NCI-H128 (cell line): ENCODE measurements around the gene HDAC5.

Experiments
- DNase-seq: peaks from one replicate; lab custom pipeline; 2025; ENCODE audit not compliant: unreplicated experiment; lab: John Stamatoyannopoulos, UW

Gene HDAC5

DNA sequence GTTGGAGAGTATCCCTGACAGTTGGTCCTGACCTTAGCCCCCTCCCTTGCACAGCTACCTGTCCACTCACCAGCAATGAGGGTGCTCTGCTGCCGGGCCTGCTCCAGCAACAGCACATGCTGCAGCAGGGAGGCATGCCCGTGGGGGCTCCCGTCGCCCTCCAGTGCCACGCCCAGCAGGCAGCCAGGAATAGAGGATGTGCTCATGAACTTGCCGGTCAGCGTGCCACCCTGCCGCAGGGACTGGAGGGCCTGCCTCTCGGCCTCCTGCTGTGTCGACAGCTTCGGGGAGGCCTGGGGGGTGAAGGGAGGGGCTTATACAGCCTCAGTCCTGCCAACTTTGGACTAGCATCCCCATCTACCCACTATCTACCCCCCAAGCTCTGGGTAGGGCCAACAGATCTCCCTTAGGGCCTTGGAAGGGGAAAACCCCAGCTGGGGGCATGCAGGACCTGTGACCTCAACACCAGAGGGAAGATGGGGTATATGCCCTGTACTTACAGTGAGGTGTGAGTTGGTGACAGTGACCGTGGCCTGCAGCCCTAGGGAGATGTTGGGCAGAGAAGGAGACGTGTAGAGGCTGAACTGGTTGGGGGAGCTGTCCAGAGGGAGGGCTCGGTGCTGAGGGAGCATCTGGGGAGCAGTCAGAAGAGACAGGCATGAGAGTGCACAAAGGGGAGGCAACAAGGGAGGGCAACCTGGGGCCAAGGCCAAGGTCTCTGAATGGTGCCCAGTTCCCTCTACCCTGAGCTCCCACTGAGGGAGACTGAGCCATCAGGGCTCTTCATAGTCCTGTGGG is 32.0 kb downstream of the HDAC5 start:
- no peak for DNase-seq

DNA sequence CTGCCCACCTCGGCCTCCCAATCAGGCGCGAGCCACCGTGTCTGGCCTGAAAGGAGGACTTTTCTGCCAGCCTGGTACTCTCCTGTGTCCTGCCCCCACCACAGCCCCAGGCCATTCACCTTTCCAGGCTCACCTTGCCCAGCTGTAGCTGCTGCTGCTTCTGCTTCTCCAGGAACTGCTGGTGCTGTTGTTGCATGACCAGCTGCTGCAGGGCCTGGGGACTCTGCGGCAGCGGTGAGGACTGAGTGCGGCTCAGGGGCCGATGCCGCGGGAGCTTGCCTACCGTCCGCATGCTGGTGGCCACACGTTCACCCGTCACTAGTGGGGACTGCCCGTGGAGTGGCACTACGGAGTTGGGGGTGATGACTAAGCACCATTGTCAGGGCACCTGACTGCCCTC is 35.2 kb downstream of the HDAC5 start:
- DNase-seq = no peak

DNA sequence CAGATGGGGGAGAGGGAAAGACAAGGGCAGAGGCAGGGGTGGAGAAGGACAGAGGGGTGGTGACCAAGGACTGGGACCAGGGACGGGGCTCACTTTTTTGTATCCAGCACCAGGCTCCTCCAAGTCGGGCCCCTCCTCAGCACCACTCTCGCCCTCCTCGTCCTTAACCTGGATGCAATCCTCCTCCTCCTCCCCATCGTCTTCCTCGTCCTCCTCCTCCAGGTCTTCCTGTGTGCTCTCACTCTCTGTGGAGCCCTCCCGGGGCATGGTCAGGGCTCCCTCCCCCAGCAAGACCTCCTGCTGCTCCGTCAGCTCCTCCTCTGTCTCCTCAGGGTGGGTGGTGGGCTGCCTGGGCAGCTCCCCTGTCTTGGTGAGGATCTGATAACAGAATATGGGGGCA is 36.1 kb downstream of the HDAC5 start:
- DNase-seq = no peak

DNA sequence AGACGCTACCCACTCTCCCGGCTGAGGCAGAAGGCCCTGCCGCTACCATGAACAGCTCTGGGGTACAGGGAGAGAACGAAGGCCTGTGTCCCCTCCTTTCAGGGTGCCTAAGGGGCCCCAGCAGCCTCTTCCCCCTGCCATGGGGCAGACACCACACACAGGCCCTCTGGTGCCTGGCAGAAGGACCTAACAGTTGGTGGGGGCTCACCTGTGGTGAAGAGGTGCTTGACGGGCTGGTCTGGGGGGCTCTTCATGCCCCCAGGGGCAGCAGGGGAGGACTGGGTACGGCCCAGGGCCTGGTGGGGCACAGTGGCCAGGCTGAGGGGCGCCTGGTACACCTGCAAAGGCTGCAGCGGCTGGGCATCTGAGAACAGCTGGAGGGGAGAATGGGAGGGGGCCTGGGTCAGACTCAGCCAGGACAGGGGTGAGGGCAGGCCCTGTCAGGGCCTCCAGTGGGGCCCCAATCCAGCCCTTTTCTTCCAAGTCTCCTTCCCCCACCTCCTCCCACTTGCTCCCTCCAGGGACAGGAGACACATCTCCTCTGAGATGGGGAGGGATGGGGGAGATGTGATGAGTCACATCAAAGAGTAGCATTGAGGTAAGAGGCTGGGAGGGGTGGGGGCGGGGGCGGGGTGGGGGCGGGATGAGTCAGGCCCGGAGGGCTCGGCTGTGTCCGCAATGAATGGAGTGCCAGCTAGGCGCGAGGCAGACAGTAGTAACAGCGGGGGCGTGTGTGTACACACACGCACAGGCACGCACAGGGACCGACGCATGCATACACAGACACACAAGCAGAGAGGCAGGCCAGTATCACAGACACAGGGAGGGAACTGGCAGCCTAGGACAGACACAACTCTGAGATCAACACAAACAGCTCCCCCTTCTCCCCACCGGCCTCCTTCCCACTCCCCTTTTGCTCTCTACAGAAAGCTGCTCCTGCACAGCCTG is 36.8 kb downstream of the HDAC5 start:
- DNase-seq = no peak

DNA sequence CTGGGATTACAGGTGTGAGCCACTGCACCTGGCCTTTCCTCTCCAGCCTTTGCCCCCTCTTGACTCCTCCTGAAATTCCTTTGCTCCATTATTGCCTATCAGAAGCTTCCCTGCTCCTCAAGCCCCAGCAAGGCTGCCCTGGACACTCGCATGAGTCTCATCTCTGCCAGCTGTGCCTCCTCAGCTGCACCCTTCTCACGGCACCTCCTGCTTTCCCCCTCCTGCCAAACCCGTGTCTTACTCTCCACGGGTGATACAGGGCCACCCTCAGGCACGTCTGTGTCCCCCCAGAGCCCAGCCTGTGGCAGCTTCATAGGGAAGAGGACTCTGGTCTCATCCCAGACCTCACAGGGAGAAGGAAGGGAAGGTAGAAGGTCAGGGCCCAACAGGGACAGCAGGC is 37.5 kb downstream of the HDAC5 start:
- DNase-seq = no peak

DNA sequence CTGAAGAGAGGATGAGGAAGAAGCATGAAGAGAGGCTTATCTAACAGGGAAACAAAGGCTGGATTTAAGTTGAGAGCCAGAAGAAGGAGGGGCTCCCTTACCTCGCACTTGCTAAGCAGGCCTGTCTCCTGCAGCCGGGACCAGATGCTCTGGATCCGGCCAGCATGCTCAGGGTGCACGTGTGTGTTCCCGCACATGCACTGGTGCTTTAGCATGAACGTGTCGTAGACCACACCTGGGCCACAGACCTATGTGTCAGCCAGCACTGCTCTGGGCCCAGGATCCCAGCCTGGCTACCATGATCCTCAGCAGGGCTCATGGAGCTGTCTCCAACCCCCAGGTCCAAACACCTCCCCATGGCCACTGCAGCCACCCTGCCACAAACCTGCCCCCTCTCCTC is 38.5 kb downstream of the HDAC5 start:
- no peak for DNase-seq

DNA sequence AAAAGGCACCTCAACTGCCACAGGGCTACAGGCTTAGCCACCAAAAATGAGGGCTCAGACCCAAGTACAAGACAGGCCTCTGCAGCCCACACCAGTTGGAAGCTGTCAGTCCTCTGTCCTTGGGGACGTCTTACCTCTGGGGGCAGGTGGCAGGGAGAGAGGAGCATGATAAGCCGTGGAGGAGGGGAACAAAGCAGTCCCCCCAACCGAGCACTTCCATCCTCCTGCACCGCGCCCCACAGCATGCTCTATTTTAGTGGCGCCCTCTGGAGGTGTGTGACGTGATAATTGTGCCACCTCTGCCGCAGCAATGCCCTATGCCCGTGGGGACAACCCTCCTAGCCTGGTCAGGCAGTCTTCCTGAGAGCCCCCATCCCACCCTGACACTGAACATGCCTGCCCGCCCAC is 39.3 kb downstream of the HDAC5 start:
- no peak for DNase-seq

DNA sequence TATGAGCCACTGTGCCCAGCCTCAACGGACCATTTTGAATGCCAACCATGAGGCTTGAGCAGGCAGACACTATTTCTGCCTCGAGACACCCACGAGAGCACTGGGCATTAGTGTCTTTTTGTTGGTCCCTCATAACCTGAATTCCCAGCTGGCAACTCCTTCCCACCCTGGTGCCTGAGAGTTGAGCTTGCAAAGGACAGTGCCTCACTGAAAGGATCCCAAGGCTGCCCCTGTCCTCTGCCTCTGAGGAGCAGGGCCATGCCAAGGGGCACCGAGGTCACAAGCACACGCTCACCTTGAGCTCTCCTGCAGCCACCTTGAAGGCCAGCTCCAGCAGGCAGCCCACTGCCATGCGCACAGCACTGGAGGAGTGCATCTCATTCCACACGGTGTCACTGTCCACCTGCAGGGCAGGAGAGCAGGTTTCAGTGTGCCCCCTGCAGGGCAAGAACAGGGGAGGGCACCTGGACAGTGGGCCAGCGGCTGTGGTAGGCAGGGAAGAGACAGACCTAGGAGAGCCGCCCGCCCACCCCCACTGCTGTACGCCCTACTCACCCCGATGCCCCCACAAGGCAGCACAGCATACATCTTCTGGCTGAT is 40.1 kb downstream of the HDAC5 start:
- no peak for DNase-seq

DNA sequence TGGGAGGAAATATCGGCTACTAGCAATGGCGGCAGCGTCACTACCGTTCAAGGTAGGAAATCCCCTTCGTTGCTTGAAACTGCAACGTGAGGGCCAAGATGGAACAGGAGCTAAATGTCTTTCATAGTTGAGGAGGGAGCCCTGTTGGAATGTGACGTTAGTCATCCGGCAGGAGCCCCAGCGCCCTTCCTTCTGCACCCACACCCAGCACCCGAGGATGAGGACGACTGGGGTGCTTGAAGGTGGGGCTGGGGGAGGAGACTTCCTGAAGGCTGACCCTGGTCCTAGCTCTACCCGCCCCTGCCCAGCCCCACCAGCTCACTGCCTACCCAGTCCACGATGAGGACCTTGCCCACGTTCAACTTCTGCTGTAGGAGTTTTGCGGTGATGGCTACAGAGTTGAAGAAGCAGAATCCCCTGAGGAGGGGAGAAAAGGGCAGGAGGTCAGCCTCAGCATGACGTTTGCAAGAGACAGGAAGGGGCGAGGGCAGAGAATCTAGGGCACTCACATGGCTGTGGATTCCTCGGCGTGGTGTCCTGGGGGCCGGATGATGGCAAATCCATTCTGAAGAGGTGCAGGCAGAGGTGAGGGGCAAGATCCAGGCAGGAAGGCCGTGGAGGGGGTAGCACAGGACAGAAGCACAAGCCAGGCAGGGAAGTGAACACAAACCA is 41.0 kb downstream of the HDAC5 start:
- no peak for DNase-seq

DNA sequence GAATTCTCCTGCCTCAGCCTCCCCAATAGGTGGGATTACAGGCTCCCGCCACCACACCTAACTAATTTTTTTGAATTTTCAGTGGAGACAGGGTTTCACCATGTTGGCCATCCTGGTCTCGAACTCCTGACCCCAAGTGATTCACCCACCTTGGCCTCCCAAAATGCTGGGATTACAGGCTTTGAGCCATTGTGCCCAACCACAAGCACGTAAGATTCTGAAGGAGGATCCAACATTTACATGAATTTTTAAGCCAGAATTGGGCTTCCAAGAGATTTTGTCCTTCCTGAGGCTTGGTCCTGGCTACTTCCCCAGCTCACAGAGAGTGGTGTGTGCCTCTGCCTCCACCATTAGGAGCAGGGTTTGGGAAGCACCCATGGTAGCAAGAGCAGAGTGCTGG is 41.8 kb downstream of the HDAC5 start:
- DNase-seq = no peak

DNA sequence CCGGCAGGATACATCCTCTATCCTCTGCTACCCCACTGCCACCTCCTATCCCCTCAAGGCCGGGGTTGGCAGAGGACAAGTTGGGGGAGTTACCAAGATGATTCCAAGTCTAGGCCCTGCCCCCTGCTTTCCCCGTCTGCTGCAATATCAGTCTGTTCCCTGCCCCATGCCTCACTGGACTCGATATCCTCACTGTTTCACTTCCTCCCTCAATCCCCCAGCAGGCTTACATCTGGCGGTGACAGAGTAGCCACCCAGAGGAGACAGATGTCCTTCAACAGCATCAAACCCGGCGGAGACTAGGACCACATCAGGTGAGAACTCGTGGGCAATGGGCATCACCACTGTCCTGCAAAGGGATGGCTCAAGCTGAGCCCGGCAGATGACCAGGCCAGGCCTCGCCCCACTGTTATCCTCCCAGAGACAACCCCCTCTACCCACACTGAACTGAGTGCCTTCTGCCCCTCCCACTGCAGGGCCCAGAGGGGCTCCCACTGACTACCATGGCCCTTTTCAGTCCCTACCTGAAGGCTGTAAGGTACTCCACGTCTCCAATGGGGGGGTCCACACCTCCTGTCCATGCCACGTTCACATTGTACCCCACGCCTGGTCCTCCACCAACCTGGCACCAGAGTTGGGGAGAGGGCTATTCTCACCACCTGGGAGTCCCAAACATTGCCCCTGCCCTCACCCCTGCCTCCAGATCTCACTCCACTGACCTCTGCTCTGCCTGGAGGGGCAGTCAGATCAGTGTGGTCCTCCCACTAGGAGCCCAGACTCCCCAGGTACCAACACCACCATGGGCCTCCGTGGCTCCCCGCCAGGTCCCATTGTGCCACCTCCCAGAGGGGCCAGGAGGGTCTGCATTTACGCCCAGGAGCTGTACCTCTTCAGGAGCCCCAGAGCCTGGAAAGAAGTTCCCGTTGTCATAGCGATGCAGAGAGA is 43.3 kb downstream of the HDAC5 start:
- no peak for DNase-seq

DNA sequence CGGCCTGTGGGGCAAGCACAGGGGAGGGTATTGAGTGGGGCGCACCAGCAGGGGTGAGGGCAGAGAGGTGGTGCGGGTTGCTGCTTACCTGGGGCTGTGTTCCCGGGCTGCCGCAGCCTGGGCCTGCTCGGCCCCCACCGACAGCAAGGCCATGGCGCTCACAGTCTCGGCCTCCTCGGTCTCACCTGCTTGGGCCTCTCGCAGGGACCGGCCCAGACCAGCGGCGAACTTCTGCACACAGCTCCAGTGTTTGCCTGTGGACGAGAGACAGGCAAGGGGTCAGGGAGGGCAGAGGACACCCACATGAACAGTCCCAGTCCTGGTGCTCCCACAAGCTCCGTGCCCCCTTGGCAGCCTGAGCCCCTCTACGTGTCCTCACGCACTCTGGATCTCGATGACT is 45.0 kb downstream of the HDAC5 start:
- no peak for DNase-seq

DNA sequence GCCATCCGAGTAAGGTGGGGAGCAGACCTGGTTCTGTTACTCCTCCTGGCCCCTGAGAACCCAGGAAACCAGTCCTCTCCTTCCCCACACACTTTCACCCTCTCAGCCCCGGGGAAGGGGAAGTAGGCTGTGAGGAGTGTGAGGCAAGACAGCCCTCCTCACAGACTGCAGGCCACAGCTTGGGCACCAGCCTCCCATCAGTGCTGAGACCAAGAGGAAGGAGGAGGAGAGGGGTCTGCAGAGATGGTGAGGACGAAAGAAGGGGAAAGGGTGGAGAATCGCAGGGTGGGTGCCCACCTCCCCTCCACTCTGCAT is 45.9 kb downstream of the HDAC5 start:
- no peak for DNase-seq

DNA sequence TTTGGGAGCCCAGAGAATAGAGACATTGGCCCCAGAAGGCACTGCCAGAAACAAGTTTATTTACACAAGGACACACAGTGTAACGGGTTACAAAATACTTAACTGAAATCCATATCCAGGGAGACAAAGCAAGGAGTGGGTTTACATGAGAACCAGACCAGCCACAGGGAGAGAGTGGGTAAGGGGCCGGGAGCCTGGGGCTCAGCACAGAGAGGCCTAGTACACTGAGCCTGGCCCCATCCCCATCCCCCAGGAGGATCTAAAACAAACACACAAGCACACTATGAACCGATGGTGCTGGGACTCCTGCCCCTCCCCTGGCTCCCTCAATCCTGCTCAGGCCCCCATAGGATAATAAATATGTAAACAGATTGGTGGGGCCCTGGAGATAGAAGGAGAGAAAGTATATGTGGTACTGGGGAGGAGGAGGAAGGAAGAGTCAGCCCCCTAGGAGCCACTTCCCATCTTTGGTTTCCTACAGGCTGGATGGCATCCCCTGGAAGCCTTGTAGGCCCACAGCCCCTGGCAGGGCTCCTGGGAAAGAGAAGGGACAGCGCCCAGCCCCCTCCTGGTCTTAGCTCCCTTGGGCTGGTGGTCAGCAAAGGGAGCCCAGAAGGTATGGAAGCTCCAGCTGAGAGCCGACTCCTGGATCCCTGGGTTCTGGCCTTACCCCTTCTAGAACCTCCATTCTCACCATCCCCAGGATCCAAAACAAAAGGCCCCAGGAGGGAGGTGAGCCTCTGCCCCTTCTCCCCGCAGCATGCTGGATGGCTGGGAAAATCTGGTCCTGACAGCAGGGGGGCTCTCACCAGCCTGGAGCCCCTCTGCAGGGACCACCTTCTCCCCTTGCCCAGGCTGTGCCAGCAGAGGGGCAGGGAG is 46.5 kb downstream of the HDAC5 start:
- no peak for DNase-seq

DNA sequence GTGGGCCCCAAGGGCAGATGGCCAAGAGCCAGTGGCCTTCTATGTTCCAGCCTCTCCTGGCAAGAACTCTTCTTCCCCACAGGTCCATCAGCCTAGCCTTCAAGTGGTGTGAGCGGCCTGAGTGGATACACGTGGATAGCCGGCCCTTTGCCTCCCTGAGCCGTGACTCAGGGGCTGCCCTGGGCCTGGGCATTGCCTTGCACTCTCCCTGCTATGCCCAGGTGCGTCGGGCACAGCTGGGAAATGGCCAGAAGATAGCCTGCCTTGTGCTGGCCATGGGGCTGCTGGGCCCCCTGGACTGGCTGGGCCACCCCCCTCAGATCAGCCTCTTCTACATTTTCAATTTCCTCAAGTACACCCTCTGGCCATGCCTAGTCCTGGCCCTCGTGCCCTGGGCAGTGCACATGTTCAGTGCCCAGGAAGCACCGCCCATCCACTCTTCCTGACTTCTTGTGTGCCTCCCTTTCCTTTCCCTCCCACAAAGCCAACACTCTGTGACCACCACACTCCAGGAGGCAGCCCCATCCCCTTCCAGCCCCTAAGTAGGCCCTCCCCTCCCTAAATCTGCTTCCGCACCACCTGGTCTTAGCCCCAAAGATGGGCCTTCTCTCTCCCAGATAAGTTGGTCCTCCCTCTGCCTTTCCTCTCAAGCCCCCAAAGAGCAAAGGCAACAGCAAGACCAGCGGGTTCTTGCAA is 47.7 kb downstream of the HDAC5 start:
- DNase-seq = no peak

DNA sequence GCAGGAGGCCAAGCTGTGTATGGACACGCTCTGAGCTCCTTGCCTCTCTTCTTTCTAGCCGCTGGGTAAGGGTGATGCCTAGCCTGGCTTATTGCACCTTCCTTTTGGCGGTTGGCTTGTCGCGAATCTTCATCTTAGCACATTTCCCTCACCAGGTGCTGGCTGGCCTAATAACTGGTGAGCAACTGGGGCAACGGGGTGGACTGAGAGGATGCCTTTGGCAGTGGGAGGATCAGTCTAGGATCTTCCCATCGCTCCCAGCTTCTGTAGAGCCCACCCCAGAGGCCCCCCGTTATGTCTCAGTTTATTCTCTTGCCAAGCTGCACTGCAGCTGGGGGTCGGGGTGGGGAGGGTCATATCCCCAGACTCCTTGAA is 48.5 kb downstream of the HDAC5 start:
- no peak for DNase-seq

DNA sequence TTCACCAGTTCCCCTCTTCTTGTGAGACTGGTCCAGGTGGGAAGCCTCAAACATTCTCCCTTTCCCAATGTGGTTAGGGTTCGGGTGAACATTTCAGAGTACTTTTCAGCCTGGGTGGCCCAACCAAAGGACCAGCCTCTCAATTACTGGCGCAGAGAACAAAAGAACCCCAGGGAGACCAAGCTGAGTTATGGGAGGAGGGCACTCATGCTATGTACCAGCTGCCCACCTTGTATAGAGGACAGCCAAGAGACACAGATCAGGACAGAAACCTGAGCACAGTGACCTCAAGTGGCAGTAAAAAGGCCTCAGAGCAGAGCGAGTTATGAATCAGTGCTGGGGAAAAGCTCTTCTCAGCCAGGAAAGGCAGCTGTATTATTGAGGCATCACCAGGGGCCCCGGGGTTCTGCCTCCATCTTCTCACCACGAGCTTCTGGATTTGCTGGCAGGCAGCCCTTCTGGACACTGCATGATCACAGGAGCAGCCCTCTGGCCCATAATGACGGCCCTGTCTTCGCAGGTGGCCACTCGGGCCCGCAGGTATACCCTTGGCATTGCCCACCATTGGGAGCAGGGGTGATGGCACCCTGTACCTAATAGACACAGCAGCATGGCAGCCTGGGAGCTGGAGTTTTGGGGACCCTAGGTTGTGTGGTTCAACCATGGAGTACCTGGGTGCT is 49.1 kb downstream of the HDAC5 start:
- DNase-seq = no peak

DNA sequence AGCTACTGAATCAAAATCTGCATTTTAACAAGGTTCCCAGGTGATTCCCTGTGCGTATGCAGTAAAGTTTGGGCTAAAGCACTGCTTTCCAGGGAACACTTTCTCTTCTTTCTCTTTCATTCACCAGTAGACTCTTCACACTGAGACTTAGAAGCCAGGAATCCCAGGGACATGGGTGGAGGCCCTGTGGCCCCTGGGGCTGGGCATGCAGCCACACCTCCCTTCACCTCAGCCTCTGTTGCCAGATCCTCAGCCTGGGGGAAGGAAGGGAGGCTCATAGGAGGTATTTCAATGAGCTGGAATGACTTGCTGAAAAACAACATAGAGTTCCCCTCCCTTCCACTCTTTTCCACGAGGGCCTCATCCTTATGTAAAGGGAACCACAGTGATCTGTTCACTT is 51.7 kb downstream of the HDAC5 start:
- no peak for DNase-seq
